ENCODE measurements around the gene ENO1. TPM values are rescaled to one million over a fixed set of nuclear protein-coding genes. Genes with fewer than 3 reads are reported as not detected.
"Not testable (repeated sequence)": the region's sequence is repeated elsewhere in the genome, so short reads cannot be mapped to it uniquely, and the experiment has no call there.

ENO1 gene
- total and polyA plus RNA-seq, 2 of the 4 experiments (the other 2 are of a cell fraction), result 2,125 to 3,643 TPM

GRCh38 chr1:8821084-8821483, 57.4 kb downstream of the ENO1 start:
- no peak overlapping the region for H3K4me3 ChIP-seq (ENCODE audit: insufficient read depth, low read depth, low read length)
- TF ChIP-seq ELK1 (IDR thresholded peaks at IDR 0.05; ENCODE audit: borderline replicate concordance, low read depth, low read length), result no peak
- no peak for TF ChIP-seq BHLHE40 (IDR thresholded peaks at IDR 0.05; ENCODE audit: low read depth, low read length)
- no peak for TF ChIP-seq MAFK (IDR thresholded peaks at IDR 0.05; ENCODE audit: low read depth, low read length)
- no peak for TF ChIP-seq FOS (IDR thresholded peaks at IDR 0.05; ENCODE audit: low read depth, low read length)
- TF ChIP-seq POLR2A (IDR thresholded peaks at IDR 0.05; ENCODE audit: low read depth, low read length), result no peak
- TF ChIP-seq CHD1 (IDR thresholded peaks at IDR 0.05; ENCODE audit: low read depth, low read length), result no peak
- H2BK5ac ChIP-seq (ENCODE audit: low read depth, low read length, poor library complexity, severe bottlenecking), result no peak overlapping the region
- no peak overlapping the region for H3K4ac ChIP-seq (ENCODE audit: low read depth, low read length)
- H3K79me1 ChIP-seq (ENCODE audit: low read depth in 1 of 2, low read length in 2 of 2), result peaks cover 0 to 8% of the 10 kb centered on the region in 2 experiments; a peak in 2 of 4 replicates
- H3K9me3 ChIP-seq (ENCODE audit: control insufficient read depth, insufficient read depth, low read length), result no peaks in the 10 kb centered on the region
- no peak overlapping the region for H2BK15ac ChIP-seq (ENCODE audit: low read depth, low read length)
- no peak overlapping the region for H2AK5ac ChIP-seq (ENCODE audit: low read depth, low read length)
- no peak overlapping the region; the same call in 1 of the 2 replicates for H3K23ac ChIP-seq (ENCODE audit: low read depth, low read length)
- DNase-seq (no peak), ATAC-seq (ENCODE audit: low read depth) (no peak)
- no peak overlapping the region for H4K5ac ChIP-seq (ENCODE audit: low read depth, low read length)
- no TSS peak for BruUV-seq (replicated peaks)
- no peak overlapping the region for H4K8ac ChIP-seq (ENCODE audit: low read depth in 2 of 2, low read length in 2 of 2)
- H3K9me1 ChIP-seq (ENCODE audit: insufficient read depth, low read length), result no peaks in the 10 kb centered on the region
- no peaks in the 10 kb centered on the region for H3K27me3 ChIP-seq (ENCODE audit: control insufficient read depth, insufficient read depth, low read length)
- H3K36me3 ChIP-seq (ENCODE audit: control insufficient read depth, insufficient read depth, low read length), result no peaks in the 10 kb centered on the region
- in situ Hi-C loops (cut with MboI; ENCODE audit: low sequenced_read_pairs), result no loop called here
- no CpG with 5 or more reads among the region's 2 CpGs for WGBS, 2 experiments (ENCODE audit: extremely low coverage in 2 of 2, insufficient read length in 1 of 2)
- ChIA-PET POLR2A (ENCODE audit: unreplicated experiment) (no interaction called here), CTCF (interaction anchor here (0.6 to 1.5 kb wide), 3 partner anchors 10 to 408 kb away, joined by 3 to 6 read pairs (median 3); no protein-coding TSS in a partner anchor)
- no peak overlapping the region for H2AK9ac ChIP-seq (replicated peaks; ENCODE audit: low read depth, low read length, poor library complexity)
- intact Hi-C loops (cut with micrococcal nuclease), result no loop called here
- H4K91ac ChIP-seq (ENCODE audit: insufficient read depth, low read depth, low read length), result no peak overlapping the region
- no peaks in the 10 kb centered on the region for H4K20me1 ChIP-seq (ENCODE audit: insufficient read depth, low read length)
- no peak overlapping the region for H3K14ac ChIP-seq (replicated peaks; ENCODE audit: low read depth, low read length)
- H3K18ac ChIP-seq (ENCODE audit: low read depth, low read length), result no peak overlapping the region
- dilution Hi-C loops (cut with HindIII; ENCODE audit: low sequenced_read_pairs, unreplicated experiment), result no loop called here
- H3K4me1 ChIP-seq (ENCODE audit: control insufficient read depth, insufficient read depth, low read length), result peaks cover 6% of the 10 kb centered on the region
- no peak overlapping the region for H3K9ac ChIP-seq (ENCODE audit: low read depth, low read length)
- H3K27ac ChIP-seq (ENCODE audit: insufficient read depth, low read length), result no peak overlapping the region
- no peak overlapping the region for H3K4me2 ChIP-seq (ENCODE audit: low read depth, low read length)
- peak overlapping the region; percentile 52; the same call in 1 of the 2 replicates for H2BK120ac ChIP-seq (ENCODE audit: low read depth, low read length)
- H3K56ac ChIP-seq (ENCODE audit: extremely low read depth, insufficient read depth, low read length), result no peak overlapping the region
- no peak overlapping the region for H2AFZ ChIP-seq (replicated peaks; ENCODE audit: low read length, poor library complexity)
- no peak overlapping the region for H2BK20ac ChIP-seq (ENCODE audit: low read depth, low read length)

- H3K27ac ChIP-seq (ENCODE audit: insufficient read depth, low read length); H2BK5ac ChIP-seq (ENCODE audit: low read depth, low read length, poor library complexity, severe bottlenecking); H3K14ac ChIP-seq (replicated peaks; ENCODE audit: low read depth, low read length); H3K9ac ChIP-seq (ENCODE audit: low read depth, low read length); H2AK9ac ChIP-seq (replicated peaks; ENCODE audit: low read depth, low read length, poor library complexity); H3K27me3 ChIP-seq (ENCODE audit: control insufficient read depth, insufficient read depth, low read length); H4K8ac ChIP-seq (ENCODE audit: low read depth in 2 of 2, low read length in 2 of 2); H3K4ac ChIP-seq (ENCODE audit: low read depth, low read length); H4K91ac ChIP-seq (ENCODE audit: insufficient read depth, low read depth, low read length); H2BK120ac ChIP-seq (ENCODE audit: low read depth, low read length); H3K56ac ChIP-seq (ENCODE audit: extremely low read depth, insufficient read depth, low read length); H3K4me3 ChIP-seq (ENCODE audit: insufficient read depth, low read depth, low read length); H3K23ac ChIP-seq (ENCODE audit: low read depth, low read length); dilution Hi-C loops (cut with HindIII; ENCODE audit: low sequenced_read_pairs, unreplicated experiment); DNase-seq; H3K9me3 ChIP-seq (ENCODE audit: control insufficient read depth, insufficient read depth, low read length); H3K18ac ChIP-seq (ENCODE audit: low read depth, low read length); H3K4me1 ChIP-seq (ENCODE audit: control insufficient read depth, insufficient read depth, low read length); H4K5ac ChIP-seq (ENCODE audit: low read depth, low read length); POLR2A ChIA-PET (ENCODE audit: unreplicated experiment); H2BK15ac ChIP-seq (ENCODE audit: low read depth, low read length); H3K36me3 ChIP-seq (ENCODE audit: control insufficient read depth, insufficient read depth, low read length); BruUV-seq (replicated peaks); H2AK5ac ChIP-seq (ENCODE audit: low read depth, low read length); H2BK20ac ChIP-seq (ENCODE audit: low read depth, low read length); H3K9me1 ChIP-seq (ENCODE audit: insufficient read depth, low read length); ATAC-seq (ENCODE audit: low read depth); in situ Hi-C loops (cut with MboI; ENCODE audit: low sequenced_read_pairs); H2AFZ ChIP-seq (replicated peaks; ENCODE audit: low read length, poor library complexity); CTCF ChIA-PET: not testable (repeated sequence)
- intact Hi-C loops (cut with micrococcal nuclease), result loop anchor here (5.0 to 10.0 kb wide), 4 partner anchors 41 to 354 kb away; no protein-coding TSS in a partner anchor
- no CpG with 5 or more reads among the region's 13 CpGs for WGBS, 2 experiments (ENCODE audit: extremely low coverage in 2 of 2, insufficient read length in 1 of 2)
- H3K79me1 ChIP-seq (ENCODE audit: low read depth in 1 of 2, low read length in 2 of 2), result peaks cover 11 to 27% of the 10 kb centered on the region in 2 experiments; a peak in 3 of 4 replicates
- H3K4me2 ChIP-seq (ENCODE audit: low read depth, low read length), result peak overlapping the region; percentile 82; the same call in 1 of the 2 replicates
- peaks cover 13% of the 10 kb centered on the region; the same call in 1 of the 2 replicates for H4K20me1 ChIP-seq (ENCODE audit: insufficient read depth, low read length)
Measured at GRCh38 chr1:8818789-8819188, 59.7 kb downstream of the ENO1 start.
